Neural crest cell (in vitro differentiated cells): ENCODE data around the gene FAR1. TPM values are rescaled to one million over a fixed set of nuclear protein-coding genes. Genes with fewer than 3 reads are reported as not detected.
A peak's percentile ranks its signal among the peaks of the same experiment; 100 is the strongest.

Experiments
- DNase-seq: peaks from one replicate; pipeline ENCODE4 v3.0.0; 2021; ENCODE audit warnings: low read depth, mixed read lengths, low spot score
- H3K27ac Mint-ChIP-seq: one replicate; pipeline ENCODE4 v1.8.0; 2021; ENCODE audit warnings: mild to moderate bottlenecking, mixed read lengths; ENCODE audit not compliant: unreplicated experiment
- H3K27me3 Mint-ChIP-seq: 2 replicates; pipeline ENCODE4 v1.8.0; 2021; ENCODE audit warnings: low read depth, mild to moderate bottlenecking, mixed read lengths
- H3K36me3 Mint-ChIP-seq: 2 replicates; pipeline ENCODE4 v1.8.0; 2021; ENCODE audit warnings: low read depth, mild to moderate bottlenecking, mixed read lengths
- H3K4me1 Mint-ChIP-seq: 2 replicates; pipeline ENCODE4 v1.8.0; 2021; ENCODE audit warnings: mixed read lengths
- H3K4me3 Mint-ChIP-seq: one replicate; pipeline ENCODE4 v1.8.0; 2021; ENCODE audit warnings: mild to moderate bottlenecking, mixed read lengths
- H3K9me3 Mint-ChIP-seq: 2 replicates; pipeline ENCODE4 v1.8.0; 2021; ENCODE audit warnings: mixed read lengths
- CTCF ChIP-seq: fragments of 200-600 bp; sonication (generic); conservative IDR thresholded peaks from 2 replicates; pipeline ENCODE4 v1.5.0; 2021; ENCODE audit warnings: antibody characterized with exemption, mild to moderate bottlenecking
- total RNA-seq: library from RNA; stranded (reverse); gene quantifications from 2 replicates; pipeline ENCODE4 v1.2.1, GENCODE V29; 2021

FAR1 gene
- total RNA-seq, 1 donor from 2014 or later = 60.8 TPM

- no peaks in the 10 kb centered on the region for H3K27me3 Mint-ChIP-seq
- H3K27ac Mint-ChIP-seq = no peak overlapping the region
- H3K4me3 Mint-ChIP-seq = no peak overlapping the region
- no peak for TF ChIP-seq CTCF
- no peaks in the 10 kb centered on the region for H3K9me3 Mint-ChIP-seq
- H3K4me1 Mint-ChIP-seq = peaks cover 49% of the 10 kb centered on the region
- no peak for DNase-seq
- peaks cover 2% of the 10 kb centered on the region for H3K36me3 Mint-ChIP-seq
Measured at GRCh38 chr11:13674799-13675509, 6.5 kb downstream of the FAR1 start.

- Mint-ChIP-seq H3K36me3 (peaks cover 4% of the 10 kb centered on the region), H3K9me3 (no peaks in the 10 kb centered on the region), H3K4me3 (no peak overlapping the region), H3K27ac (no peak overlapping the region), H3K4me1 (peaks cover 54% of the 10 kb centered on the region), H3K27me3 (no peaks in the 10 kb centered on the region)
- no peak for TF ChIP-seq CTCF
- no peak for DNase-seq
Measured at GRCh38 chr11:13676576-13676975, 8.1 kb downstream of the FAR1 start.

GRCh38 chr11:13679768-13680167 lies 11.3 kb downstream of the FAR1 start:
- H3K36me3 Mint-ChIP-seq = peaks cover 3% of the 10 kb centered on the region
- no peak for DNase-seq
- peaks cover 45% of the 10 kb centered on the region for H3K4me1 Mint-ChIP-seq
- no peaks in the 10 kb centered on the region for H3K9me3 Mint-ChIP-seq
- no peak for TF ChIP-seq CTCF
- no peak overlapping the region for H3K4me3 Mint-ChIP-seq
- H3K27me3 Mint-ChIP-seq = no peaks in the 10 kb centered on the region
- no peak overlapping the region for H3K27ac Mint-ChIP-seq

- Mint-ChIP-seq H3K9me3 (no peaks in the 10 kb centered on the region), H3K4me3 (no peak overlapping the region), H3K27ac (peak overlapping the region; percentile 72), H3K36me3 (peaks cover 3% of the 10 kb centered on the region), H3K4me1 (peaks cover 50% of the 10 kb centered on the region), H3K27me3 (no peaks in the 10 kb centered on the region)
- DNase-seq = no peak
- no peak for TF ChIP-seq CTCF
Measured at GRCh38 chr11:13680501-13681264, 12.2 kb downstream of the FAR1 start.

GRCh38 chr11:13681446-13681845 lies 13.0 kb downstream of the FAR1 start:
- DNase-seq = no peak
- H3K27me3 Mint-ChIP-seq = no peaks in the 10 kb centered on the region
- H3K4me1 Mint-ChIP-seq = peaks cover 56% of the 10 kb centered on the region
- H3K36me3 Mint-ChIP-seq = peaks cover 3% of the 10 kb centered on the region
- H3K9me3 Mint-ChIP-seq = no peaks in the 10 kb centered on the region
- TF ChIP-seq CTCF = no peak
- no peak overlapping the region for H3K4me3 Mint-ChIP-seq
- no peak overlapping the region for H3K27ac Mint-ChIP-seq
